K562 (cell line): Measurements from ENCODE around the gene TTC22. TPM values are rescaled to one million over a fixed set of nuclear protein-coding genes. Genes with fewer than 3 reads are reported as not detected.

ENCODE experiments used
- ATAC-seq: fragments of 200-7000 bp; cut with Tn5 transposase; 3 replicates; pipeline ENCODE4 v1.9.1; 2020; ENCODE audit warnings: moderate library complexity
- BruUV-seq: library from RNA; stranded (reverse); fragments of 400-500 nt; replicated peaks from 2 replicates; lab custom pipeline; 2021; lab: Mats Ljungman, UMichigan
- CTCF ChIA-PET: fragments of 300-600 bp; formaldehyde crosslinking; extraction: SDS; loops from one replicate; lab custom pipeline; 2021; ENCODE audit warnings: low intra/inter-chr PET ratio; lab: Yijun Ruan, JAX
- POLR2A ChIA-PET: fragments of 300-600, 350-650 bp; sonication (Branson Sonifier 250); formaldehyde crosslinking; extraction: SDS; loops from one replicate; lab custom pipeline; 2021; ENCODE audit warnings: antibody characterized with exemption, inconsistent platforms; lab: Yijun Ruan, JAX
- DNase-seq, 4 experiments: peaks; one replicate each; pipeline versions ENCODE4 v3.0.0 to v3.0.0-alpha.2; 2011 to 2018; ENCODE audit warnings: low spot score in 3 of 4, mixed read lengths in 3 of 4; ENCODE audit errors: extremely low read depth in 1 of 4
- FAIRE-seq: peaks from 2 replicates; lab custom pipeline; 2011; peaks lifted over from hg19 to GRCh38; lab: Jason Lieb, UNC
- H2AFZ ChIP-seq: 2 replicates; pipeline ENCODE4 v1.6.0; 2011; ENCODE audit warnings: low read depth, low read length, control low read depth, inconsistent platforms
- H3K27ac ChIP-seq: fragments of 200-600 bp; 3 replicates; pipeline ENCODE4 v1.8.0; 2011; ENCODE audit warnings: low read depth, mild to moderate bottlenecking, control low read depth, inconsistent platforms, low read length, moderate library complexity, mixed read lengths; ENCODE audit errors: extremely low read depth
- H3K27me3 ChIP-seq, 2 experiments: fragments of 300-600 bp in 1 of 2; 2 replicates in 1 of 2; 3 replicates in 1 of 2; pipeline versions ENCODE4 v1.6.0 to v1.8.0; 2011; ENCODE audit warnings: inconsistent platforms in 2 of 2, low read length in 2 of 2, mild to moderate bottlenecking in 1 of 2, mixed read lengths in 1 of 2, moderate library complexity in 1 of 2; ENCODE audit not compliant: control insufficient read depth in 2 of 2, insufficient read depth in 2 of 2
- H3K36me3 ChIP-seq: fragments of 300-600 bp; 3 replicates; pipeline ENCODE4 v1.8.0; 2011; ENCODE audit warnings: mild to moderate bottlenecking, low read length, inconsistent platforms; ENCODE audit not compliant: control insufficient read depth, insufficient read depth
- H3K4me1 ChIP-seq, 2 experiments: fragments of 200-600 bp in 1 of 2; replicated peaks in 1 of 2; 2 replicates in 1 of 2; 3 replicates in 1 of 2; pipeline versions ENCODE4 v1.5.1 to v1.8.0; 2011; ENCODE audit warnings: inconsistent platforms in 2 of 2, low read length in 2 of 2, mild to moderate bottlenecking in 1 of 2, mixed read lengths in 1 of 2, moderate library complexity in 1 of 2; ENCODE audit not compliant: control insufficient read depth in 2 of 2, insufficient read depth in 2 of 2
- H3K4me2 ChIP-seq: 2 replicates; pipeline ENCODE4 v1.6.1; 2011; ENCODE audit warnings: low read length, control low read depth, inconsistent platforms, mixed read lengths; ENCODE audit not compliant: insufficient read depth
- H3K4me3 ChIP-seq: fragments of 200-600 bp; sonication (generic), shearing (Covaris generic); 2 replicates; pipeline ENCODE4 v1.5.1; 2016; ENCODE audit warnings: control low read depth, inconsistent platforms
- H3K79me2 ChIP-seq: fragments of 200-600 bp; 3 replicates; pipeline ENCODE4 v1.8.0; 2011; ENCODE audit warnings: low read length, inconsistent platforms; ENCODE audit not compliant: control insufficient read depth, insufficient read depth
- H3K9ac ChIP-seq, 2 experiments: 2 replicates each; pipeline versions ENCODE4 v1.6.0 to v1.6.1; 2011; ENCODE audit warnings: low read depth in 2 of 2, low read length in 2 of 2, control low read depth in 1 of 2, inconsistent platforms in 1 of 2, mild to moderate bottlenecking in 1 of 2, mixed read lengths in 1 of 2; ENCODE audit not compliant: insufficient read depth in 1 of 2
- H3K9me1 ChIP-seq: one replicate; pipeline ENCODE4 v1.6.0; 2011; ENCODE audit warnings: inconsistent platforms, mild to moderate bottlenecking, low read length, moderate library complexity; ENCODE audit not compliant: control insufficient read depth, insufficient read depth
- H3K9me3 ChIP-seq: replicated peaks from 2 replicates; pipeline ENCODE4 v1.5.1; 2011; ENCODE audit warnings: low read depth, low read length, inconsistent platforms; ENCODE audit not compliant: control insufficient read depth, insufficient read depth
- H4K20me1 ChIP-seq: replicated peaks from 2 replicates; pipeline ENCODE4 v1.6.1; 2011; ENCODE audit warnings: low read length, inconsistent platforms, mixed read lengths; ENCODE audit not compliant: control insufficient read depth, insufficient read depth
- HDAC6 ChIP-seq: IDR thresholded peaks from 2 replicates; pipeline ENCODE4 v1.6.1; 2012; ENCODE audit warnings: low read depth, mild to moderate bottlenecking, control low read depth, inconsistent platforms, low read length, moderate library complexity
- POLR3A ChIP-seq: IDR thresholded peaks from 2 replicates; pipeline ENCODE4 v1.6.1; 2011; ENCODE audit warnings: borderline replicate concordance, mild to moderate bottlenecking, moderate library complexity; ENCODE audit not compliant: insufficient read length, insufficient read depth; ENCODE audit errors: extremely low read depth
- RAD21 ChIP-seq, 2 experiments: fragments of 250-450 bp in 1 of 2; fragments of 450-650 bp in 1 of 2; sonication (Bioruptor Pico) in 1 of 2; formaldehyde crosslinking in 1 of 2; IDR thresholded peaks in 1 of 2; conservative IDR thresholded peaks in 1 of 2; 2 replicates each; pipeline versions ENCODE4 v1.4.0 to v1.8.0; 2020 to 2022; ENCODE audit warnings: mild to moderate bottlenecking in 2 of 2, moderate library complexity in 1 of 2
- RBM17 ChIP-seq: fragments of 200-400 bp; formaldehyde crosslinking; IDR thresholded peaks from 2 replicates; pipeline ENCODE4 v1.6.1; 2017; ENCODE audit warnings: low read depth, mild to moderate bottlenecking, low read length, borderline replicate concordance
- TCF7 ChIP-seq: sonication (generic); IDR thresholded peaks from 2 replicates; pipeline ENCODE4 v1.6.1; 2016; ENCODE audit warnings: antibody characterized with exemption, borderline replicate concordance
- WGBS: fragments of 100-300 bp; shearing (Covaris generic); methylation state at CpG from one replicate; pipeline ENCODE4 v1.1.6; 2016; ENCODE audit warnings: low coverage, mixed read lengths; ENCODE audit not compliant: insufficient coverage; ENCODE audit errors: missing lambda C conversion rate; 5-methylcytosine and 5-hydroxymethylcytosine counted together
- in situ Hi-C: fragments of 300-500 bp; cut with MboI; formaldehyde crosslinking; loops from 4 replicates; pipeline ENCODE4 v1.15.0; 2018; ENCODE audit warnings: inconsistent platforms, mixed read lengths
- intact Hi-C: fragments of 100-400 bp; cut with micrococcal nuclease; formaldehyde crosslinking; loops from 2 replicates; pipeline ENCODE4 v1.14.2; 2022
- polyA plus RNA-seq, 8 experiments: library from polyadenylated mRNA; depleted of rRNA in 4 of 8; stranded (reverse) in 5 of 8; unstranded in 3 of 8; fragments of >200 nt; fragmentation: Nextera tagmentation in 2 of 8; fragmentation: Illumina TruSeq in 1 of 8; extraction: Ambion mirVana in 2 of 8; extraction: Trizol in 1 of 8; gene quantifications; 2 replicates each; pipeline versions ENCODE4 v1.2.1 to v1.2.3, GENCODE V29; 2011 to 2014; ENCODE audit warnings: inconsistent platforms in 1 of 8, missing spikeins in 1 of 8
- total RNA-seq, 7 experiments: library from RNA; depleted of rRNA in 6 of 7; stranded (reverse); fragments of >200 nt in 6 of 7; fragmentation: Illumina TruSeq in 2 of 7; extraction: Trizol in 2 of 7; gene quantifications; 2 replicates each; pipeline versions ENCODE4 v1.2.1 to v1.2.3, GENCODE V29; 2011 to 2021; ENCODE audit warnings: low replicate concordance in 1 of 7
- TF ChIP-seq, protein P1 (sequence below): IDR thresholded peaks from 2 replicates; pipeline ENCODE4 v1.6.1; 2016; ENCODE audit warnings: missing genetic modification characterization, missing compliant biosample characterization

Gene TTC22
- total and polyA plus RNA-seq, 9 of the 15 experiments (the other 6 are each of a cell fraction or from before 2014, with no cell fraction given): 0.07 TPM; not detected in 8

- FAIRE-seq: no peak
- Histone ChIP-seq H3K4me1 (peaks cover 0 to 7% of the 10 kb centered on the region in 2 experiments; a peak in 2 of 5 replicates), H3K27me3 (peaks cover 0 to 6% of the 10 kb centered on the region in 2 experiments; a peak in 2 of 5 replicates), H2AFZ (no peak overlapping the region), H3K9me1 (no peaks in the 10 kb centered on the region), H4K20me1 (no peaks in the 10 kb centered on the region), H3K27ac (no peak overlapping the region), H3K4me3 (no peak overlapping the region), H3K36me3 (no peaks in the 10 kb centered on the region), H3K9ac (no peak overlapping the region)
- WGBS: 3% methylated on average over 6 of the region's 6 CpGs
- no peak for DNase-seq
- ChIA-PET CTCF (no interaction called here), POLR2A (interaction anchor here (0.5 kb wide), 1 partner anchor 31 kb away, joined by 3 read pairs; no protein-coding TSS in a partner anchor)
- ATAC-seq: no peak
- TF ChIP-seq RAD21 (CRISPR knock-in tag; conservative IDR thresholded peaks at IDR 0.05 in 1 of 2, IDR thresholded peaks at IDR 0.05 in 1 of 2) (no peak), RBM17 (no peak), TCF7 (no peak), HDAC6 (no peak), POLR3A (no peak)
- TF ChIP-seq, protein P1, sequence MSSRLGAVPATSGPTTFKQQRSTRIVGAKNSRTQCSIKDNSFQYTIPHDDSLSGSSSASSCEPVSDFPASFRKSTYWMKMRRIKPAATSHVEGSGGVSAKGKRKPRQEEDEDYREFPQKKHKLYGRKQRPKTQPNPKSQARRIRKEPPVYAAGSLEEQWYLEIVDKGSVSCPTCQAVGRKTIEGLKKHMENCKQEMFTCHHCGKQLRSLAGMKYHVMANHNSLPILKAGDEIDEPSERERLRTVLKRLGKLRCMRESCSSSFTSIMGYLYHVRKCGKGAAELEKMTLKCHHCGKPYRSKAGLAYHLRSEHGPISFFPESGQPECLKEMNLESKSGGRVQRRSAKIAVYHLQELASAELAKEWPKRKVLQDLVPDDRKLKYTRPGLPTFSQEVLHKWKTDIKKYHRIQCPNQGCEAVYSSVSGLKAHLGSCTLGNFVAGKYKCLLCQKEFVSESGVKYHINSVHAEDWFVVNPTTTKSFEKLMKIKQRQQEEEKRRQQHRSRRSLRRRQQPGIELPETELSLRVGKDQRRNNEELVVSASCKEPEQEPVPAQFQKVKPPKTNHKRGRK (tag): no peak
- TF ChIP-seq, all 486 proteins: peak for 0
- Histone ChIP-seq H3K9me3 (no peaks in the 10 kb centered on the region), H3K4me2 (no peak overlapping the region), H3K79me2 (peaks cover 15% of the 10 kb centered on the region)
- intact Hi-C loops: no loop called here
- BruUV-seq: no TSS peak
- in situ Hi-C loops: no loop called here
Observed at GRCh38 chr1:54767526-54767925, 33.6 kb downstream of the TTC22 start.
